GM23248 (cell line): ENCODE measurements around the gene LCT.

Experiments
- EZH2 ChIP-seq: fragments of 200-600 bp; sonication (generic); IDR thresholded peaks from 2 replicates; pipeline ENCODE4 v1.6.1; 2018; ENCODE audit warnings: antibody characterized with exemption, mild to moderate bottlenecking; ENCODE audit not compliant: insufficient read depth, poor library complexity, severe bottlenecking
- EZH2phosphoT487 ChIP-seq: fragments of 200-600 bp; sonication (generic); IDR thresholded peaks from 2 replicates; pipeline ENCODE4 v1.6.1; 2018; ENCODE audit warnings: antibody characterized with exemption, moderate library complexity, mild to moderate bottlenecking, low read depth; ENCODE audit not compliant: insufficient read depth

DNA sequence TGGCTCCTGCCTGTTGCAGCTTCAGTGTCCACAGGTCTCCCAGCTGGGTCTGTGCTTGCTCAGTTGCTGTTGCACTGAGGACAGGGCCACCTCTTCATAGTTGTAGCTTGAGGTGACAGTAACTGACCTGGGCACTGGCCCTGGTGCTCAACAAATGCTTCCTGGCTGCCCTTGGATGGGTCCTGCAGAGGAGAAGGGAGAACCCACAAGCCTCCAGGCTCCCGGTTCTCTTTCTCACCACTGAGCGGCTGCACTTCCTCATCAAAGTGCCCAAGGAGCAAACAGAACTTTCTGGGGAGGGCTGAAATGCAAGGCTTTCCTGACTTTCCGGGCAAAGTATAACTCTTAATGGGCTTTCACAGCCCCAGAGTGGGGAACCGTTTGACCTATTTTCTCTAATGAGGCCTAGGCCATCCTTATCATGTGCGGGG, 38.7 kb downstream of the LCT start:
- no peak for TF ChIP-seq EZH2
- no peak for TF ChIP-seq EZH2phosphoT487
